Measurements from ENCODE around the gene NR4A3. TPM values are rescaled to one million over a fixed set of nuclear protein-coding genes. Genes with fewer than 3 reads are reported as not detected.

Gene NR4A3
- total and polyA plus RNA-seq, 2 of the 13 experiments (the other 11 are each of a cell fraction or from before 2014, with no cell fraction given): 0.02 to 0.09 TPM

DNA sequence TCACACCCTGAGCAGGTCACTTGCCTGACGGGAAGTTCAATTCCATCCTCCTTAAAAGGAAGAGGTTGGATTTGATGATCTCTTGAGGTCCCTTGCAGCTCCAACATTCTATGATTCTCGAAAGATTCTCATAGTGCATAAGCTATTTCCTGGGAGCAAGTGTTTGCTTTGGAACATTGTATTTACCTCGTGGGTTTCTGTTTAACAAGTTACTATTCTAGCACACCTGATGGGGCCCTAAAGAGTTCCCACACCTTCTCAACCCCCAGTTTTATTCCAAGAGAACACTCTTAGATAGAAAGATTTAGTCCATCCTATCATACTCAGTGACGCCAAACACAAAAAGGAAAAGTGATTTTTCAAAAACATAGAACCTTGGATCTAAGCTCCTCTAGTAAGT, 23.4 kb downstream of the NR4A3 start:
- DNase-seq (ENCODE audit: low spot score): no peak
- H3K4me2 ChIP-seq (ENCODE audit: low read depth, low read length): no peak overlapping the region
- ChIA-PET POLR2A (no interaction called here), CTCF (ENCODE audit: low intra/inter-chr PET ratio, low total read pairs) (no interaction called here)
- no peak overlapping the region for H2AFZ ChIP-seq (ENCODE audit: low read length)
- FAIRE-seq: no peak
- H3K27me3 ChIP-seq (ENCODE audit: control insufficient read depth in 1 of 2, insufficient read depth in 2 of 2, low read length in 2 of 2): peaks cover 0 to 2% of the 10 kb centered on the region in 2 experiments; a peak in 1 of 5 replicates
- BruUV-seq (replicated peaks): no TSS peak
- in situ Hi-C loops (cut with HindIII; ENCODE audit: extremely low pct_ligation_motif_present, low pct_unique_long_range_greater_than_20kb): no loop called here
- no peaks in the 10 kb centered on the region for H3K4me1 ChIP-seq (ENCODE audit: insufficient read depth, low read length)
- ATAC-seq: no peak
- H3K9me3 ChIP-seq (ENCODE audit: low read length): no peaks in the 10 kb centered on the region
- no peaks in the 10 kb centered on the region for H3K36me3 ChIP-seq (replicated peaks in 1 of 2; ENCODE audit: control insufficient read depth in 1 of 2, insufficient read depth in 2 of 2, low read length in 2 of 2)
- H4K20me1 ChIP-seq (ENCODE audit: insufficient read depth, low read length): no peaks in the 10 kb centered on the region
- H3K9ac ChIP-seq (ENCODE audit: insufficient read depth, low read depth, low read length): no peak overlapping the region
- 24% methylated on average over 4 of the region's 4 CpGs for WGBS (ENCODE audit: low lambda C conversion rate)
- H3K4me3 ChIP-seq (replicated peaks in 1 of 3; ENCODE audit: insufficient read depth in 1 of 3, low read depth in 2 of 3, low read length in 3 of 3): no peak overlapping the region
- H3K79me2 ChIP-seq (ENCODE audit: insufficient read depth, low read length): no peaks in the 10 kb centered on the region
- intact Hi-C loops (cut with micrococcal nuclease; ENCODE audit: unreplicated experiment): no loop called here
- no peak overlapping the region for H3K27ac ChIP-seq (ENCODE audit: extremely low read length, insufficient read depth, low read length)
- TF ChIP-seq DMAP1 (CRISPR knock-in tag; IDR thresholded peaks at IDR 0.05) (no peak), SAFB2 (CRISPR knock-in tag; IDR thresholded peaks at IDR 0.05; ENCODE audit: borderline replicate concordance, low read depth) (no peak), RXRB (CRISPR knock-in tag; IDR thresholded peaks at IDR 0.05; ENCODE audit: borderline replicate concordance) (no peak), MTF1 (CRISPR knock-in tag; IDR thresholded peaks at IDR 0.05) (no peak), JDP2 (CRISPR knock-in tag; IDR thresholded peaks at IDR 0.05; ENCODE audit: borderline replicate concordance) (no peak), CC2D1A (CRISPR knock-in tag; IDR thresholded peaks at IDR 0.05) (no peak), KLF15 (CRISPR knock-in tag; IDR thresholded peaks at IDR 0.05; ENCODE audit: borderline replicate concordance) (no peak), ATRX (CRISPR knock-in tag; IDR thresholded peaks at IDR 0.05; ENCODE audit: borderline replicate concordance) (no peak), CERS6 (CRISPR knock-in tag; IDR thresholded peaks at IDR 0.05) (no peak), ZBTB44 (CRISPR knock-in tag; IDR thresholded peaks at IDR 0.05) (no peak), ZNF205 (CRISPR knock-in tag; IDR thresholded peaks at IDR 0.05) (no peak), ZNF512 (CRISPR knock-in tag; IDR thresholded peaks at IDR 0.05) (no peak), ZNF230 (CRISPR knock-in tag; IDR thresholded peaks at IDR 0.05) (no peak), PAF1 (CRISPR knock-in tag; IDR thresholded peaks at IDR 0.05) (no peak), E2F2 (CRISPR knock-in tag; IDR thresholded peaks at IDR 0.05; ENCODE audit: borderline replicate concordance) (no peak), ZNF30 (CRISPR knock-in tag; IDR thresholded peaks at IDR 0.05) (no peak), KAT2B (IDR thresholded peaks at IDR 0.05; ENCODE audit: borderline replicate concordance, low read depth, low read length) (no peak)
- TF ChIP-seq, protein P1, sequence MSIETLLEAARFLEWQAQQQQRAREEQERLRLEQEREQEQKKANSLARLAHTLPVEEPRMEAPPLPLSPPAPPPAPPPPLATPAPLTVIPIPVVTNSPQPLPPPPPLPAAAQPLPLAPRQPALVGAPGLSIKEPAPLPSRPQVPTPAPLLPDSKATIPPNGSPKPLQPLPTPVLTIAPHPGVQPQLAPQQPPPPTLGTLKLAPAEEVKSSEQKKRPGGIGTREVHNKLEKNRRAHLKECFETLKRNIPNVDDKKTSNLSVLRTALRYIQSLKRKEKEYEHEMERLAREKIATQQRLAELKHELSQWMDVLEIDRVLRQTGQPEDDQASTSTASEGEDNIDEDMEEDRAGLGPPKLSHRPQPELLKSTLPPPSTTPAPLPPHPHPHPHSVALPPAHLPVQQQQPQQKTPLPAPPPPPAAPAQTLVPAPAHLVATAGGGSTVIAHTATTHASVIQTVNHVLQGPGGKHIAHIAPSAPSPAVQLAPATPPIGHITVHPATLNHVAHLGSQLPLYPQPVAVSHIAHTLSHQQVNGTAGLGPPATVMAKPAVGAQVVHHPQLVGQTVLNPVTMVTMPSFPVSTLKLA (IDR thresholded peaks at IDR 0.05): no peak
- TF ChIP-seq, protein P2, sequence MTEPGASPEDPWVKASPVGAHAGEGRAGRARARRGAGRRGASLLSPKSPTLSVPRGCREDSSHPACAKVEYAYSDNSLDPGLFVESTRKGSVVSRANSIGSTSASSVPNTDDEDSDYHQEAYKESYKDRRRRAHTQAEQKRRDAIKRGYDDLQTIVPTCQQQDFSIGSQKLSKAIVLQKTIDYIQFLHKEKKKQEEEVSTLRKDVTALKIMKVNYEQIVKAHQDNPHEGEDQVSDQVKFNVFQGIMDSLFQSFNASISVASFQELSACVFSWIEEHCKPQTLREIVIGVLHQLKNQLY (CRISPR knock-in tag; IDR thresholded peaks at IDR 0.05): no peak

All from HepG2 (cell line).